ENCODE data around the gene AMIGO1.
A peak's percentile ranks its signal among the peaks of the same experiment; 100 is the strongest.

Gene AMIGO1, protein sequence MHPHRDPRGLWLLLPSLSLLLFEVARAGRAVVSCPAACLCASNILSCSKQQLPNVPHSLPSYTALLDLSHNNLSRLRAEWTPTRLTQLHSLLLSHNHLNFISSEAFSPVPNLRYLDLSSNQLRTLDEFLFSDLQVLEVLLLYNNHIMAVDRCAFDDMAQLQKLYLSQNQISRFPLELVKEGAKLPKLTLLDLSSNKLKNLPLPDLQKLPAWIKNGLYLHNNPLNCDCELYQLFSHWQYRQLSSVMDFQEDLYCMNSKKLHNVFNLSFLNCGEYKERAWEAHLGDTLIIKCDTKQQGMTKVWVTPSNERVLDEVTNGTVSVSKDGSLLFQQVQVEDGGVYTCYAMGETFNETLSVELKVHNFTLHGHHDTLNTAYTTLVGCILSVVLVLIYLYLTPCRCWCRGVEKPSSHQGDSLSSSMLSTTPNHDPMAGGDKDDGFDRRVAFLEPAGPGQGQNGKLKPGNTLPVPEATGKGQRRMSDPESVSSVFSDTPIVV

GRCh38 chr1:109509176-109510134 is at the start of gene AMIGO1:
AMIGO1 (minus strand) TSS chr1:109509727; CDS start chr1:109508912, 815 bp downstream.
- DNase-seq, result no peak

DNA sequence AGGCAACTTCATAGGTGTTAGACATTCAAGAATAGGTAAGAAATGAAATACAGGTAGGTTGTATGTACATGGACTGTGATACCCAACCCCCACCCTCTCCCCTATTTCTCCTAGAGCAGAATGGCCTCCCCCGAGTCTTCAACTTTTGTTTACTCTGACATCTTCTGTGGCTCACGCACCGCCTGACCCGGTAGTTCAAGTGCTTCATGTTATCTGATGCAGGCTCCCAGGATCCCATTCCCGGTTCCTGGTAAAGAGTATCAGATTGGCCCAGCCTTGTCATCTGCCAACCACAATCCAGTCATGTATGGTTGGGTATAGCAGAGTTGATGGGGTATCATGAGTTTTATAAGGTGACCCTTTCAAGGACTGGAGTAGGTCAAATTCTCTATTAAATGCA is 48.0 kb upstream of the AMIGO1 start:
- no peak for DNase-seq

GRCh38 chr1:109556563-109556962 is 47.0 kb upstream of the AMIGO1 start:
- no peak for DNase-seq

- DNase-seq, result peak; percentile 29
Observed at GRCh38 chr1:109548321-109549267, 39.1 kb upstream of the AMIGO1 start, which contains the start of gene GNAI3. GNAI3 (plus strand) TSS chr1:109548615; CDS start chr1:109548721, 106 bp downstream.

DNA sequence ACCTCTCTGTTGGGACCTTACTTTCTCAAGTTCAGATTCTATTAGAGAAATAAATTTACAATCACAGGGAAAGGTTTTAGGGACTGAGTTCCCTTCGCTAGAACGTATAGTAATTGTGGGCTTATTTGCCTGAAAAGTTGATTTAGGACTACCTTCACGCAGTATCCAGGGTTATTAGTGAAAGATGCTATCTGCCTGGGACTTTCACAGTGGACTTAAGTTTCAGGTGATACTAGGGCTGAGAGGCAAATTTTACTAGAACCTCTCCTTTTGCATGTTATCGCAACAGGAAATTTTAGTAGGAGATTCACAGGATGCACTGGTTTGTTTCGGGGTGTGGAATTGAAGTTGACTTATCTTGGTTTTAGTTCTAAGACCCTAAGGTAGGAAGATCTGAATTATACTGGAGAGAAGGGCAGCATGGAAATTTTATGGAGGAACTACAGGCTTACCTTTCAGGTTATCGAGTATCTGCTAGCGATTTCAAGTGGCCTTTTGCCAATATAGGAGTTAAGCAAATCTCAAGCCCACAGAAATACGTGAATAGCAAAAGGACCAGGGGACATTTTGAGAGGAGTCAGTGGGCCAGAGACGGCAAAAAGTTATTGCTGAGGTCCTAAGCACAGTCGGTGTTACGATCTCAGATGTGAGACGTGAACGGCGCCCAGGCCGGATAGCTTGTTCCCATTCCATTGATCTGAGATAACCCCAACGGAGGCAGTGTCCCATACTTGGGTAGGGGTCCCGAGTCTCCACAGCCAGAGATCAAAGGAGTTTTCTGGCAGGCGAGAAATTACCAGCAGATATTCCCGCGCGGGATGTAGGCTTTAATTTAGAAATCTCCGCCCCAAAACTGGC is 38.2 kb upstream of the AMIGO1 start:
- no peak for DNase-seq

- DNase-seq, result no peak
Observed at GRCh38 chr1:109546311-109547109, 37.0 kb upstream of the AMIGO1 start.

GRCh38 chr1:109543988-109544735 is 34.6 kb upstream of the AMIGO1 start:
- DNase-seq, result no peak

DNA sequence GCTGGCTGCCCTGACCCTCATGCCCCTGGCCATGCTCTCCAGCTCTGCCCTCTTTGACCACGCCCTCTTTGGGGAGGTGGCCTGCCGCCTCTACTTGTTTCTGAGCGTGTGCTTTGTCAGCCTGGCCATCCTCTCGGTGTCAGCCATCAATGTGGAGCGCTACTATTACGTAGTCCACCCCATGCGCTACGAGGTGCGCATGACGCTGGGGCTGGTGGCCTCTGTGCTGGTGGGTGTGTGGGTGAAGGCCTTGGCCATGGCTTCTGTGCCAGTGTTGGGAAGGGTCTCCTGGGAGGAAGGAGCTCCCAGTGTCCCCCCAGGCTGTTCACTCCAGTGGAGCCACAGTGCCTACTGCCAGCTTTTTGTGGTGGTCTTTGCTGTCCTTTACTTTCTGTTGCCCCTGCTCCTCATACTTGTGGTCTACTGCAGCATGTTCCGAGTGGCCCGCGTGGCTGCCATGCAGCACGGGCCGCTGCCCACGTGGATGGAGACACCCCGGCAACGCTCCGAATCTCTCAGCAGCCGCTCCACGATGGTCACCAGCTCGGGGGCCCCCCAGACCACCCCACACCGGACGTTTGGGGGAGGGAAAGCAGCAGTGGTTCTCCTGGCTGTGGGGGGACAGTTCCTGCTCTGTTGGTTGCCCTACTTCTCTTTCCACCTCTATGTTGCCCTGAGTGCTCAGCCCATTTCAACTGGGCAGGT is 33.9 kb upstream of the AMIGO1 start:
- DNase-seq, result no peak

DNA sequence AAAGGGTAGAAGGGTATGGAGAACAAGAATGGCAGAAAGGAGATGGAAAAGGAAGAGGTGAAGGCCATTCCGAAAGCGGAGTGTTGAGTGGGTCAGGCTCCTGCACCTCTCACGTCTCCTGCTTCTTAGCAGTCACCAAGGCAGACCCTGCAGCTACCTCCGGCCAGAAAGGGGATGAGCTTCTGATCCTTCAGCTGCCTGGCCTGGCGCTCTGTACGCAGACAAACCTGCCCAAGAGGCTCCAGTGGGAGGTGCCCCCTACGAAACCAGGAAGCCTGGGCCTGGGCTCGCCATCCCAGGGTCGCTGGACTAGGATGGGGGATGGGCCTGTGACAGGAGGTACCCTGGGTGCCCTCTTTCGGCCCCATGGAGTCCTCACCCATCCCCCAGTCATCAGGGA is 33.1 kb upstream of the AMIGO1 start:
- DNase-seq, result no peak

DNA sequence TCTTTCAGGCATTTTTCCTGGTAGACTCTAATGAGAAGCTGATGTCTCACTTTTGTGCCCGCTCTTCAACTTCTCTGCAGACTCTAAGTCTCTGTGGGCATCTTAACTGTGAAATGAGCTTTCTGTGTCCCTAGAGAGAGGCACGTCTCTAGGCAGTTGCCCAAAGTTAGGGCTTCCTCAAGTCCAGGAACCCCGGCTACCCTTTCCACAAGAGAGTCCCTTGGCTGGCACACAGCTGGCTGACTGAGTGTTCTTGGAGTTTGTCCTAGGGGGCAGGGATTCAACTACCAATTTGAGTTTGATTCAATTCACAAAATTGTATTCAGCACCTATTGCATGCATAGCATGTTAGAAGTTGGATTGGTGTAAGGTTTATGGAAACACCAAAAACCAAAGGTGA is 31.6 kb upstream of the AMIGO1 start:
- no peak for DNase-seq

DNA sequence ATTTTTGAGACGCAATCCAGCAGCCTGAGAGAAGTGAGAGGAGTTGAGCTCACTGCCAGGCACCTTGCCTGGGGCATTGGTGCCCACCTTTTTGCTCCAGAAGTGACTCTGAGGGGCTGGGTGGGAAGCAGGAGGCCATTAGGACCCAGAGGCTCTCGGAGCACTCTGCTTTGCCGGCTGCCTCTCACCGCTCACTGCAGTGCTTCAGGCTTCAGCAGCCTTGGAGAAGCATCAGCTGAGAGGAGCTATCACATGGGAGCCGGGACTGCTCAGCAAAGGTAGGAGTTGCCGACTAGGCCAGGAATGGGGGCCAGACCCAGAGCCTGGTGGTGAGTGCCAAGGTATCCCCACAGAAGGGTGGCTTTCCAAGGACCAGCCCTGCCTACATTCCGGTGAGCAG is 30.1 kb upstream of the AMIGO1 start, which contains the start of gene GPR61:
Gene GPR61 (plus strand): TSS at position 197 of the 400 bp plus-strand sequence. CDS start 3,151 bp downstream, outside the sequence.
- no peak for DNase-seq

DNA sequence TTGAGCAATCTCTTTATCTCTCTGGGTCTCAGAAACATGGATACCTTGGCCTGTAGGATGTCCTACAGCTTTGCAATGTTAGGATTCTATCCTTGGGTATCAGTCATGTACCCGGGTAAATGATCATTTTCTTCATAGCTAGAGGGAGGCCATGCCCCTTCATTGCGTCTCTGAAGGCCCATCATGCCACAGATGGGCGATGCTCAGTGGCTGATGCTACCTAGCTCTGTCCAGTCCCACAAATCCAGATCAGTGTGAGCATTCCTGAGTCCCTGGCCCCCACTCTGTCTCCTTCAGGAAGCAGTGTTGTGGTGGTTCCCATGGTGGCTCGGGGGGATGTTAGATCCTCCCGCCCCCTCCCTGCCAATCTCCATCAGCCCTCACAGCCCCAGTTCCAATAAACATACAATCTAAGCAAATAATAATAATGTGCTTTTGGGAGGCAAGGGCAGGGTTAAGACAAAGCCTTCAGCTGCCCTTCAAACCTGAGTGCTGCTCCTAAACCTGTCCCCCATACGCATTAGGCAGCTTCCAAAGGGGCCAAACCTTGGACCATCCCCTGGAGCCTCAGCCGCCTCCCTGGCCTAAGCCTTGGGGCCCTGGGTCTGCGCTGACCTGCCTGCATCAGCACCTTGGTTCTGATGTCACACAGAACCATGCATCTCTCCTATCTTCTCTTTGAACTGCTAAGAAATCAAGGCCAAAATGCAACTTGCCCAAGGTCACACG is 29.5 kb upstream of the AMIGO1 start:
- DNase-seq, result no peak

- no peak for DNase-seq
Observed at GRCh38 chr1:109537450-109538178, 28.1 kb upstream of the AMIGO1 start.

- no peak for DNase-seq
Observed at GRCh38 chr1:109535971-109536491, 26.5 kb upstream of the AMIGO1 start.

DNA sequence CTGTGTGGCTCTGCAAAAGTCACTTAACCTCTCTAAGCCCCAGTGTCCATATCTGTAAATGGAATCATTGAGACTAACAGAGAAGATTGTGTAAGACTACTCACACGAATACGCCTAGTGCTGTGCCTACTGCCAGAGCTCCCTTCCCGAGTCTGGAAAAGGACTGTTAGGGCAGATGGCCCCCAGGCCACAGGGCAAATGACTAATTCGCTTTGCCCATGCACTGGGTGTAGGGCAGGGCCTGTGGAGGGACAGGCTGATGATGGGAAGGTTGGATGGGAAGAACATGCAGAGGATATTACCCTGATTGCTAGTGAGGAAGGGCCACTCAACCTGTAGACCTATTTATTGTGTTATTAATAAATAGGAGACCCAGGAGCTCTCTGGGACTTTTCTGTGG is 26.0 kb upstream of the AMIGO1 start:
- no peak for DNase-seq

- DNase-seq, result no peak
Observed at GRCh38 chr1:109534307-109534858, 24.9 kb upstream of the AMIGO1 start.
